ENCODE data around the gene TAX1BP1. TPM values are rescaled to one million over a fixed set of nuclear protein-coding genes. Genes with fewer than 3 reads are reported as not detected.
A peak's percentile ranks its signal among the peaks of the same experiment; 100 is the strongest.
"Not testable (repeated sequence)": the region's sequence is repeated elsewhere in the genome, so short reads cannot be mapped to it uniquely, and the experiment has no call there.

Gene TAX1BP1
- total and polyA plus RNA-seq, 2 of the 13 experiments (the other 11 are each of a cell fraction or from before 2014, with no cell fraction given) = 95.2 to 98.9 TPM

DNA sequence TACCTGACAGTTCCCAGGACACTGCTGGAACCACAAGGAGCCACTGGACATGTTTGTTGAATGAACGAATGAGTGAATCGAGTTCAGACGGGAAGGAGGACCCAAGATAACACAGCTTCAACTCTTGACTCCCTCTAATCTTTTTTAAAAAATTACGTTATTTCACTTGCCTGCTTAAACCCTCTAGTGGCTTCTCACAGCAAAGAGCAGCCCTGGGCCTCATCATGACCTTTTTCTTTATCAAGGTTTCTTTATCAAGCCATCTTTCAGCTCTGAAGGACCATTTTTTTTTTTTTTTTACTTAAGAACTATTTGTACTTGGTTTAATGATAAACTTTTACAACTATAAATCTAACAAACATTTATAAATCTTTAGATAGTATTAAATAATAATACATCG is 110.6 kb downstream of the TAX1BP1 start (continued):
- no peak for TF ChIP-seq ZNF20 (CRISPR knock-in tag; IDR thresholded peaks at IDR 0.05)

GRCh38 chr7:27856703-27857485 is 116.9 kb downstream of the TAX1BP1 start:
- DNase-seq (ENCODE audit: low spot score); POLR2A ChIA-PET; H3K36me3 ChIP-seq (replicated peaks in 1 of 2; ENCODE audit: control insufficient read depth in 1 of 2, insufficient read depth in 2 of 2, low read length in 2 of 2); H3K79me2 ChIP-seq (ENCODE audit: insufficient read depth, low read length); intact Hi-C loops (cut with micrococcal nuclease; ENCODE audit: unreplicated experiment); H3K27me3 ChIP-seq (ENCODE audit: control insufficient read depth in 1 of 2, insufficient read depth in 2 of 2, low read length in 2 of 2); ATAC-seq; H3K9ac ChIP-seq (ENCODE audit: insufficient read depth, low read depth, low read length); H2AFZ ChIP-seq (ENCODE audit: low read length); H4K20me1 ChIP-seq (ENCODE audit: insufficient read depth, low read length); BruUV-seq (replicated peaks); H3K4me1 ChIP-seq (ENCODE audit: insufficient read depth, low read length); CTCF ChIA-PET (ENCODE audit: low intra/inter-chr PET ratio, low total read pairs); H3K4me3 ChIP-seq (replicated peaks in 1 of 3; ENCODE audit: insufficient read depth in 1 of 3, low read depth in 2 of 3, low read length in 3 of 3); FAIRE-seq; in situ Hi-C loops (cut with HindIII; ENCODE audit: extremely low pct_ligation_motif_present, low pct_unique_long_range_greater_than_20kb); H3K4me2 ChIP-seq (ENCODE audit: low read depth, low read length); H3K27ac ChIP-seq (ENCODE audit: extremely low read length, insufficient read depth, low read length); H3K9me3 ChIP-seq (ENCODE audit: low read length): not testable (repeated sequence)
- WGBS (ENCODE audit: low lambda C conversion rate) = 78% methylated on average over 10 of the region's 28 CpGs
- TF ChIP-seq MAFF (IDR thresholded peaks at IDR 0.05; ENCODE audit: low read depth, low read length) (peak; percentile 76), MAFK (conservative IDR thresholded peaks at IDR 0.05 in 1 of 2, IDR thresholded peaks at IDR 0.05 in 1 of 2; ENCODE audit: low read length in 2 of 2) (peak; percentile 69 to 74)

DNA sequence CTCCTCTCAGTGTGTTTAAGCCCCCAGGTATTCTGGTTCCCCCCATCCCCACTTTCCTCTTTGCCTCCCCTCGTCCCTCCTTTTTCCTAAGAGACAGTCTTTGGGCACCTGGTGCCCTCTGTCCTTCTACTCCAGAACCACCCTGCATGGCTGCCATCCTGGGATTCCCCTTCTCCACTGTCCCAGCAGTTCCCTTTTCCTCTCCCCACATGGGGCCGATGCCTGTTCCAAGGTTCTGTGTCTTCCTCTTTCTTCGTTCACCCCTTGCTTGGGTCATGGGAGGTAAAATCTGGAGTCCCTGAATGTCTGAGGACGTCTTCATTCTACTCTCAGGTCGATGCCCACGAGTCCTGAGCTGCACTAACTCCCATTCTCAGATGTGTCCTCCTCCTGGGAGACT is 120.8 kb downstream of the TAX1BP1 start:
- no peak overlapping the region for H3K4me2 ChIP-seq (ENCODE audit: low read depth, low read length)
- ChIA-PET CTCF (ENCODE audit: low intra/inter-chr PET ratio, low total read pairs) (no interaction called here), POLR2A (interaction anchor here (0.6 kb wide), 1 partner anchor 723 kb away, joined by 3 read pairs; no protein-coding TSS in a partner anchor)
- no peak overlapping the region for H3K4me3 ChIP-seq (replicated peaks in 1 of 3; ENCODE audit: insufficient read depth in 1 of 3, low read depth in 2 of 3, low read length in 3 of 3)
- DNase-seq (ENCODE audit: low spot score) (no peak), ATAC-seq (no peak), FAIRE-seq (no peak)
- no peak overlapping the region for H3K9ac ChIP-seq (ENCODE audit: insufficient read depth, low read depth, low read length)
- H3K36me3 ChIP-seq (replicated peaks in 1 of 2; ENCODE audit: control insufficient read depth in 1 of 2, insufficient read depth in 2 of 2, low read length in 2 of 2) = no peaks in the 10 kb centered on the region
- H3K4me1 ChIP-seq (ENCODE audit: insufficient read depth, low read length) = no peaks in the 10 kb centered on the region
- under 1% methylated on average over 6 of the region's 6 CpGs for WGBS (ENCODE audit: low lambda C conversion rate)
- TF ChIP-seq DMAP1 (CRISPR knock-in tag; IDR thresholded peaks at IDR 0.05) = no peak
- TF ChIP-seq IKZF4 (CRISPR knock-in tag; IDR thresholded peaks at IDR 0.05; ENCODE audit: borderline replicate concordance, low read depth, not compliant biosample characterization) = no peak
- TF ChIP-seq, protein P1, sequence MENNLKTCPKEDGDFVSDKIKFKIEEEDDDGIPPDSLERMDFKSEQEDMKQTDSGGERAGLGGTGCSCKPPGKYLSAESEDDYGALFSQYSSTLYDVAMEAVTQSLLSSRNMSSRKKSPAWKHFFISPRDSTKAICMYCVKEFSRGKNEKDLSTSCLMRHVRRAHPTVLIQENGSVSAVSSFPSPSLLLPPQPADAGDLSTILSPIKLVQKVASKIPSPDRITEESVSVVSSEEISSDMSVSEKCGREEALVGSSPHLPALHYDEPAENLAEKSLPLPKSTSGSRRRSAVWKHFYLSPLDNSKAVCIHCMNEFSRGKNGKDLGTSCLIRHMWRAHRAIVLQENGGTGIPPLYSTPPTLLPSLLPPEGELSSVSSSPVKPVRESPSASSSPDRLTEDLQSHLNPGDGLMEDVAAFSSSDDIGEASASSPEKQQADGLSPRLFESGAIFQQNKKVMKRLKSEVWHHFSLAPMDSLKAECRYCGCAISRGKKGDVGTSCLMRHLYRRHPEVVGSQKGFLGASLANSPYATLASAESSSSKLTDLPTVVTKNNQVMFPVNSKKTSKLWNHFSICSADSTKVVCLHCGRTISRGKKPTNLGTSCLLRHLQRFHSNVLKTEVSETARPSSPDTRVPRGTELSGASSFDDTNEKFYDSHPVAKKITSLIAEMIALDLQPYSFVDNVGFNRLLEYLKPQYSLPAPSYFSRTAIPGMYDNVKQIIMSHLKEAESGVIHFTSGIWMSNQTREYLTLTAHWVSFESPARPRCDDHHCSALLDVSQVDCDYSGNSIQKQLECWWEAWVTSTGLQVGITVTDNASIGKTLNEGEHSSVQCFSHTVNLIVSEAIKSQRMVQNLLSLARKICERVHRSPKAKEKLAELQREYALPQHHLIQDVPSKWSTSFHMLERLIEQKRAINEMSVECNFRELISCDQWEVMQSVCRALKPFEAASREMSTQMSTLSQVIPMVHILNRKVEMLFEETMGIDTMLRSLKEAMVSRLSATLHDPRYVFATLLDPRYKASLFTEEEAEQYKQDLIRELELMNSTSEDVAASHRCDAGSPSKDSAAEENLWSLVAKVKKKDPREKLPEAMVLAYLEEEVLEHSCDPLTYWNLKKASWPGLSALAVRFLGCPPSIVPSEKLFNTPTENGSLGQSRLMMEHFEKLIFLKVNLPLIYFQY (CRISPR knock-in tag; IDR thresholded peaks at IDR 0.05; ENCODE audit: borderline replicate concordance) = no peak
- no peak for TF ChIP-seq ZNF12 (CRISPR knock-in tag; IDR thresholded peaks at IDR 0.05)
- TF ChIP-seq, protein P2, sequence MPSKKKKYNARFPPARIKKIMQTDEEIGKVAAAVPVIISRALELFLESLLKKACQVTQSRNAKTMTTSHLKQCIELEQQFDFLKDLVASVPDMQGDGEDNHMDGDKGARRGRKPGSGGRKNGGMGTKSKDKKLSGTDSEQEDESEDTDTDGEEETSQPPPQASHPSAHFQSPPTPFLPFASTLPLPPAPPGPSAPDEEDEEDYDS (CRISPR knock-in tag; IDR thresholded peaks at IDR 0.05) = no peak
- no peak for TF ChIP-seq ATRX (CRISPR knock-in tag; IDR thresholded peaks at IDR 0.05; ENCODE audit: borderline replicate concordance)
- TF ChIP-seq MBD4 (IDR thresholded peaks at IDR 0.05; ENCODE audit: borderline replicate concordance, low read length) = no peak
- TF ChIP-seq SIX4 (CRISPR knock-in tag; IDR thresholded peaks at IDR 0.05) = no peak
- no peak for TF ChIP-seq KLF6 (CRISPR knock-in tag; IDR thresholded peaks at IDR 0.05)
- no peak for TF ChIP-seq ZNF20 (CRISPR knock-in tag; IDR thresholded peaks at IDR 0.05)
- TF ChIP-seq NFYB (CRISPR knock-in tag; IDR thresholded peaks at IDR 0.05) = no peak
- H3K79me2 ChIP-seq (ENCODE audit: insufficient read depth, low read length) = no peaks in the 10 kb centered on the region
- H3K27me3 ChIP-seq (ENCODE audit: control insufficient read depth in 1 of 2, insufficient read depth in 2 of 2, low read length in 2 of 2) = peaks cover 0 to 40% of the 10 kb centered on the region in 2 experiments; a peak in 3 of 5 replicates
- no peaks in the 10 kb centered on the region for H3K9me3 ChIP-seq (ENCODE audit: low read length)
- no peaks in the 10 kb centered on the region for H4K20me1 ChIP-seq (ENCODE audit: insufficient read depth, low read length)
- H2AFZ ChIP-seq (ENCODE audit: low read length) = no peak overlapping the region
- BruUV-seq (replicated peaks) = no TSS peak
- in situ Hi-C loops (cut with HindIII; ENCODE audit: extremely low pct_ligation_motif_present, low pct_unique_long_range_greater_than_20kb) = no loop called here
- intact Hi-C loops (cut with micrococcal nuclease; ENCODE audit: unreplicated experiment) = no loop called here
- no peak overlapping the region for H3K27ac ChIP-seq (ENCODE audit: extremely low read length, insufficient read depth, low read length)
